Activated CD4-positive, alpha-beta T cell treated with anti-CD3 and anti-CD28 coated beads for 1 hour (primary cell): ENCODE data around the gene TMEM184B.

Experiments used
- DNase-seq: peaks from one replicate; pipeline ENCODE4 v3.0.0-alpha.2; 2020

The TMEM184B gene

DNA sequence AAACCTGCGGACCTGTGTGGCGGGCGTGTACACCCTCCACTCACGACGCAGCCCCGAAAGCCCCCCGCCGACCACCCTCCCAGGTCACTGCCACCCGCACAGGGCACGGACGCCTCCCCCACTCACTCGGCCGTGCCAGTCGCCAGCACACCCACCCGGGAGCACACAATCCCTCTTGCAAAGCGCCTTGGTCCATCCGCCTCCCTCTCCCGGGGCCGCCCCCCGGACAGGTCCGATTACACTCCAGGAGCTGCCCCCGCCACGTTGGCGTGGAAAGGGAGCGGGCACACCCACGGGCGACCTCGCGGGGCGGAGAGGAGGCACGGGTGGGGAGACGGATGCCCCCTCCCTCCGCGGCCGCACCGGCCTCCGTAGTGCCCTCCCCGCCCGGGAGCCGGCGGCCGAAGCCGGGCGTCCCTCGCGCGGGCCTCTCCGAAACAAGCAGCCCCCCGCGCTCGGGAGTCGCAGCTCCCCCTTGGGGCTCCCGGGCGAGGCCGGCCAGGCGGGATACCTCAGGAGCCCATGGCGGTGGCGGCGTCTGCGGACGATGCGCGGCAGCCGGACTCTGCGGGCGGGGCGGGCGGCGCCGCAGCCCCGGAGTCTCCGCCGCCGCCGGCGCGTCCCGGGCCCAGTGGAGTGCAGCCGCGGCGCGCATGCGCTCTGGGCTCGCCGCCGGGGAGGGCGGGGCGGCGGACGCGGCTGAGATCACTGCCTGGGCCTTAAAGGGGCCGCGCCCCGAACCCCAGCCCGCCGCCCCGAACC lies at the start of gene TMEM184B:
TSS of gene TMEM184B (minus strand) at position 638 of the 762 bp plus-strand sequence. CDS start 25,049 bp downstream, outside the sequence.
- peak; percentile 73 for DNase-seq

DNA sequence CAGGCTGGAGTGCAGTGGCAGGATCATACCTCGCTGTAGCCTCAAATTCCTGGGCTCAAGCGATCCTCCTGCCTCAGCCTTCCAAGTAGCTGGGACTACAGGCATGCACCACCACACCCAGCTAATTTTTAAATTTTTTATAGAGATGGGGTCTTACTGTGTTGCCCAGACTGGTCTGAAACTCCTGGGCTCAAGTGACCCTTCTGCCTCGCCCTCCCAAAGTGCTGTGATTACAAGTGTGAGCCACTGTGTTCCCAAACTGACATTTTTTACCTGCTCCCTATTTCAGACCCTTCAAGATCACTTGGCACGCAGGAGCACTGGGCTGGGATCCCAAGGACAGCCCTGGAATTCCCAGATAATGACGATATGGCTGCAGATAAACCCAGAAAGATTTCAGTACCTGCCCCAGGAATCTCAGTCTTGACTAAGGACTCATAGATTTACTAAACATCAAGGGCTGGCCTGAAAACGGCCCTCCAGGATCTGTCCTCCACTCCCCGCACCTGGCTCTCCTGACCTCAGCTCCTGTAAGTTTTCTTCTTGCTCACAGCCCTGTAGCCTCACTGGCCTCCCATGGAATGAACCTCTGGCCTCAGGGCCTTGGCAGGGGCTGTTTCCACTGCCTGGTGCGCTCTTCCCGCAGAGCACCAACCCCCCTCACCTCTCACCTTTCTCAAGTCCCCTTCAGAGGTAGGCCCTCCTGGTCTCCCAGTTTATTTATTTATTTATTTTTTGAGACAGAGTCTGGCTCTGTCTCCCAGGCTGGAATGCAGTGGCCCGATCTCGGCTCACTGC lies 48.0 kb upstream of the TMEM184B start:
- no peak for DNase-seq

DNA sequence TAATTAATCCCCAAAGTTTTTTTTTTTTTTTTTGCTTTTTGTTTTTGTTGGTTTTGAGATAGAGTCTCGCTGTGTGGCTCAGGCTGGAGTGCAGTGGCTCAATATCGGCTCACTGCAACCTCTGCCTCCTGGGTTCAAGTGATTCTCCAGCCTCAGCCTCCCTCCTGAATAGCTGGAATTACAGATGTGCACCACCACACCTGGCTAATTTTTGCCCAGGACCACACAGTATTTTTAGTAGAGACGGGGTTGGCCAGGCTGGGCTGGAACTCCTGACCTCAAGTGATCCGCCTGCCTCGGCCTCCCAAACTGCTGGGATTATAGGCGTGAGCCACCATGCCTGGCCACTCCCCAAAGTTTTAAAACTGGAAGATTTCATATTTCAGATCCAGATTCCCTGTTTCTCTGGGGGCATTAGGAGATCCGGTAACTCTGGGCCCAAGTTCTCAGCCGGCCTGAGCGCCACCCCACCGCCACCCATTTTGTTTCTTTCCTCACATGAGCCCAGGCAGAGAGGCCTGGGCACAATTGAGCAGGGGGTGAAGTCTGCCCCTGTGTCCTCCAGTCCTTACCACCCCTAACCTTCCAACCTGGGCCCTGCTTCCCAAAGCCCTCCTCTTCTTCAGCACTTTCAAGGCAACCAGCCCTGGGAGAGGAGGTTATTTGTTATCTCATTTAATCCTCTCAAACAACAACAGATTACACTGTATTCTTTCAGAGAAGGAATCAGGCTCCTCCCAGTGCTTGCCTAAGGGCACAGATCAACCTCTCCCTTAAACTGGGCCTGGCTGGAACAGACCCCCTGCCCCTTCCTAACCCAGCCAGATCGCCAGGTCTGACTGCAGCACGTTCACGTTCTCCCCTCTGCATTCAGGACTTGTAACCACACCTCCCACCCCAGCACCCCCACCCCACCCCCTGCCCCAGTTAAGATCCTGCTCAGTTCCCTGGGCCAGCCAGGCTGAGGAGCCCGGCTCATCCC lies 46.3 kb upstream of the TMEM184B start:
- DNase-seq = no peak

DNA sequence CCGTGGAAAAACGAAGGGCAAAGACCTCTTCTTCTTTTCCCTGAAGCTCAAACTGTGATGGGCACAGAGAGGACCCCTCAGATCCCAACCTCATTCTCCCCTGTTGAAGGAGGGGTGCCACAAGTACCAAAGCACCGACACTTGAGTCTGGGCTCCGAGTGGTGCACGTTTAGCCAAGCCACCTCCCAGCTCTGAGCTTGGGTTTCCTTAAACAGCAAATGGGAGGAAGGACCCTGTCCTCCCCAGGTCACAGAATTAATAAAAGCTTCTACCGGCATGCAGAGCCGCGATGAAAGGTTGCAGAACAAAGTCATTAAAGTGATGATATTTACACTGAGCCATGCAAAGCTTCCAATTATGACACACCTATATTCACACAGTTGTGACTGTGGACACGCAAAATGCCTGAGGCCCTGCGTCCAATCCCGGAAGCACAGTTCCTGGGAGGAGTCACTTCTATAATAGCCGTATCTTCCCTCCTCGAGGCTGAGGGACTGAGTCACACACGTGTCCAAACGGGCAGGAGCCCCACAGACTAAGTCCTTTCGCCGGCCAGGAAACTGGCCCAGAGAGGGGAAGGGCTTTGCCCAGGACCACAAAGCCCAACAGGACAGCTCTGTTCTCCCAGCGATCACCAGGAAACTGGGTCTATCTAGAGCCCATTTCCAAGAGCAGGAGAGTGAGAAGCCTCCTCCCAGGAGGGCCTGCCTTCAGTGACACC lies 45.3 kb upstream of the TMEM184B start:
- DNase-seq = no peak

DNA sequence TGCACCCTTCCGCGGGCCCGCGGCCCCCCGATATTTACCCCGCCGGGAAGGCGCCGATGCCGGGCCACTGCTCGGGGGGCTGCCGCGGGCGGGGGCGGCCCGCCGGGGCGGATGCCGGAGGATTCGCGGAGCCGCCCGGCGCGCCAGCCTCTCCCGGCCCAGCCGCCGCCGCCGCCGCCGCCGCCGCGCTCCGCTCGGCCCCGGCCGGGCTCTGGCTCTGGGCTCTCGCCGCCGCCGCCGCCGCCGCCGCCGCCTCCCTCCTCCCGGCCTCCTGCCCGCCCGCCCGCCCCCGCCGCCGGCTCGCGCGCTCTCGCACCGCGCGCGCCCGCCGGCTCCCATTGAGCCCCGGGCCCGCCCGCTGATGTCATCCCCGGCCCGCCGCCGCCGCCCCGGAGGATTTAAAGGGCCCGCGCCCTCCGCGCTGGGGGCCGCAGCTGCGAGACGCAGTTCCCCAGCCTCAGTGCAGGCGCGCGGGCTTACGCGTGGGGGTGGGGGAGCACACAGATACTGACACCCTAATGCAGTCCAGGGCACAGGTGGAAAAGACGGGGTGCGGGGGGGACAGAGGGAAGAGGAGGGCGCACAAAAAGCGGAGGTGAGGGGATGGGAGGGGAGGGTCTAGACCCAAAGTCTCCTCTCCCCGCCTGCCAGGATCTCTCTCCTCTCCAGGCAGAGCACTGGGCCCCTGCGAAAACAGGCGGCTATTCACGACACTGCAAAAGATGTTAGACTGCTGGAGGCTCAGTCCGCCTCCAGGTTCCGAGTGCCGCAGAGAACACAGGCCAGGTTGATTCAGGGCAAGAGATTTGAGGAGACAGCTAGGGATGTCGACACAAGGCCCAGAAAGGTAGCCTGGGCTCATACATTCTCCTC lies 44.5 kb upstream of the TMEM184B start, which contains the start of gene CSNK1E:
TSS of gene CSNK1E (minus strand) at position 312 of the 873 bp plus-strand sequence. CDS start 3,276 bp downstream, outside the sequence.
- DNase-seq = peak; percentile 61

DNA sequence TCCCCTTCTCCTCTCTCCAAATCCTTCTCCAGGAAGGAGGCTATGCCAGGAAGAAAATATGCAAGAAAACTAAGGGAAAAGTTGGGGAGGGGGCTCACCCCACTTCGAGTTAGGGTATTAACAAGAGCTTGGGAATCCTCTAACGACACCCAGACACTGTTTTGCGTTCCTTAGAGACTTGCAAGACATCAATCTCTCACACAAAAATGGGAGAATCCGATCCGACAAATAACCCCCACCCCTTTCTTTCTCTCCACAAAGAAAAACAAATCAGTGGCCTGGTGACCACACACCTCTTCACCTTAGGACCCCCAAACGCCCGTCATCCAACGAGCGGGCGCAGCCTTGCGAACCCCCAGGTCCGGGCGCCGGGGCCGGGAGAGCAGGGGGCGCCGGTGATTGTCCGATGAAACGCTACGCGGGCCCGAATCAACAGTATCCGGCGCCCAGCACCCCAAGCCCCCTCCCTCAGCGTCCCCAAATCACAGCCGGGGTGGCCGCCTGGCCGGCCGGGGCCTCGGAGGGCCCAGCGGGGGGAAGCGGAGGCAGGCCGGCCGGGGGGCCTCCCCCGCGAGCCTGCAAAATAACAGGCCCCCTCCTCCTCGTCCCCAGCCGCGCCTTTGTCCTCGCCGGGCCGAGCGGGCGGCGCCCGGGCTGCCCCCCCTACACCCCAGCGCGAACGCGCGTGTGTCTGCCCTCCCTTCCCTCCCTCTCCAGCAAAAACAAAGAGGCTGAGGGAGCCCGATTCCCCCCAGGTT lies 43.7 kb upstream of the TMEM184B start:
- peak; percentile 41 for DNase-seq

DNA sequence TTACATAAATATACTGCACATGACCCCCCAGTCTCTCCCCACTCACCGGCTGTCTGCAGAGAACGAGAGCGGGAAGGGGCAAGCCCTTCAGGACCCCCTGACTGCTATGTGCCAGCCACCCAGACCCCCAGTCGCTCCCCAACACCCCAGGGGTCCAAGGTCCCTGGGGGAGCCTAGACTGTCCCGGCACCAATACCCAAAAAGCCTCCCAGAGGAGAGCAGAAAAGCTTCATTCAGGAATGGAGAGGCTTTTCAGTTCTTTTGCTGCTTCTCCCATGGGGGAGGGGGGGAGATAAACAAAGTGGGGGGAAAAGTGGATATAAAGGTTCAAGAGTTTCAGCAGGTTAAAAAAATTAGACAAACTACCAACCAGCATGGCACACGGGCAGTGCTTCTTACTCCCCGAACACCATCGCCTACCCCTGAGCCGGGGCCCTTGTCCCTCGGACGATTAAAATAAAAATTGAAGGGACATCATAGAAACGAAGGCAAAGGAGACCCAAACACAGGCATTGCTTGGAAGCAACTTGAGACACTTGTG lies 43.1 kb upstream of the TMEM184B start:
- no peak for DNase-seq

DNA sequence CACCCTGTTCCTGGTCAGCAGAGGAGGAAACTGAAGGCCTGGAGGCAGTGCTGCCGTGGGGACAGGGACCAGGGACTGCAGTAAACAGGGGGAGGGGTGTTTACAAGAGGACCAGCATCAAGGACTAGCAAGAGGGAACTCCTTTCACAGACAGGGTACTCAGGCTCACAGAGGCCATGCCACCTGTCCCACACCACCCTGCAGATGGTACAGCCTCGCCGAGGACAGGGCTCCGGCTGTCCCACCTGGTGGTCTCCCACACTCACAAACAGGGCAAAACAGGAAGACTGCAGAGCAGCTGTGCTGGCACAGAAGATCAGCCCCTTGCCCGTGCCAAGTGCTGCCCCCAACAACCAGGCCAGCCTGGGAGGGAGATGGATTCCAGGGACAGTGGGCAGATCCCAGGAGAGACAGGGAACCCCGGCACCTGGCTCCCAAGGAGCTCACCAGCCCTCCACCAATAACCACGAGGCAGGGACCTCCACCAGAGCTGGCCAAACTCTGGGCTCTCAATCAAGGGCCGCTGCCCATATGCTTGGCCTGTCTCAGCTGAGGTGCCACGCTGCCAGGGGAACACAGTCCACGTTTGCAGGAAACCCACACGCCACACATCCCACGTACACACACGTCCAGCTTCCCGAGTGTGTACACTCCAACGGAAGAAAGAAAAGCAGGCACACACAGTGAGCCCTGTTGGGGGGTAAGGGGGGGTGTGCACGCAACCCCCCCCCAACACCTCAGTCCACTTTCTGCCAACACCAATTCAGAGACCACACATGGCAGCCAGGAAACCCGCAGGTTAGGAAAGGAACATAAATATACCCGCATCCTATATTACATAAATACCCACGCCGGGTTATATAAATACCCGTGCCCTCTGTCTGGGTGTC lies 42.4 kb upstream of the TMEM184B start:
- DNase-seq = no peak

DNA sequence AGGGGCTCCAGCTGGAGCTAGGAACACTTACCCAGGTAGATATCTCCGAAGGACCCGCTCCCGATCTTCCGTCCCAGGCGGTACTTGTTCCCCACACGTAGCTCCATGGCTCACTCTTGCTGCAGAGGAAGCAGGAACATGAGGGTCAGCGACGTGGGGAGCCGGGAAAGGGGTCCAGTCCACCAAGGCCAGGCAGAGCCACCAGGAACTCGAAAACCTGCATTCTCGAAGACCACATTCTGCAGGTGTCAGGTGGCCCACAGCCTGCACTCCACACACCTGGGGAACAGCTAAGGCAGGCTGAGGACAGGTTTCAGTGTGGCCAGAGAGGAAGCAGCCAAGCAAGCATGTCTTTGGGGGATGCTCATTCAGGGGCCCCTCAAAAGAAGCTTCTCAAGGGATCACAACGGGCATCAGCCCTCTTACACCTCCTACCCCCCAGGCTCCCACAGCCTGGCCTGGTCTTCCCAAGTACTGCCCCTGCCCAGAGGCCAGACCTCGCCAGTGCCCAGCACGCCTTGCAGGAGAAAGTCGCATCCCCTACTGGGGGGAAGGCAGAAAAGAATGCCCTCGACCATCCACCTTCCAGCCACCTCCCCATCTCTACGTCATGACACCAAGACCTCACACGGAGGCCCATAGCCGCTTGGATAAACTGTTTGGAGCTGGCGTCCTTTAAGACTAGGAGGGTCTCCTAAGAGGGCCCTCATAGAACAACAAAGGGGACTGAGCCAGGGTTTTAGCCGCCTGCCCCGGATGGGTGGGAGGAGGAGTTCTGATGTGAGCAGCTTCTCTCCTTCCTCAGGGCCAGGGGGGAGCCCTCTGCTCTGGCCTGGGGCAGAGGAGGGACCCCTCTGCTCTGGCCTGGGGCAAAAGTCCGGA lies 41.5 kb upstream of the TMEM184B start:
- no peak for DNase-seq

DNA sequence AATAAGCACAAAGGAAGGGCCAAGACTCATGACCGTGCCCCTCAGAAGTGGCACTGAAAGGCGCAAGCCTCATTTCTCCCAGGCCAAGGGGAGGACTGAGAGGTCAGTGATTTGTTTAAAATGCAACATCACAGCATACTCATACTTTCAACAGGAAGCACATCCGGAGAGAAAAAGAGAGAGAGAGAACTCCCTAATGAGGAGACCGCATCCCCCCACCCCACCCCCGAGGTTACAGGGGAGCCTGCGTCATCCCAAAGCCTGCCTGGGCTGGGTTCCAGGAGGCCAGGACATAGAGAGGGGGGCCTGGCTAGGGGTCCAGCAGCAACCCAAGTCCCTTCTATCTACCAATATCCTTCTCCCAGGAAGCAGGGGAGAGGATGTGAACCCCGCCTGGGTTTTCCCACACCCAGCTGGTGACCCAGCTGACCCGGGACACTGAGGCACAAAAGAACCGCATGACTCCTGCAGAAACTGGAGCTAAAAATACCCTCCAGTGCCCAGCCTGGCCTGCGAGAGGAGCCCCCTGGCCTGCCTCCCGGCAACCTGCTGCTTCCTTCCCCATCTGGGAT lies 40.7 kb upstream of the TMEM184B start:
- DNase-seq = no peak

DNA sequence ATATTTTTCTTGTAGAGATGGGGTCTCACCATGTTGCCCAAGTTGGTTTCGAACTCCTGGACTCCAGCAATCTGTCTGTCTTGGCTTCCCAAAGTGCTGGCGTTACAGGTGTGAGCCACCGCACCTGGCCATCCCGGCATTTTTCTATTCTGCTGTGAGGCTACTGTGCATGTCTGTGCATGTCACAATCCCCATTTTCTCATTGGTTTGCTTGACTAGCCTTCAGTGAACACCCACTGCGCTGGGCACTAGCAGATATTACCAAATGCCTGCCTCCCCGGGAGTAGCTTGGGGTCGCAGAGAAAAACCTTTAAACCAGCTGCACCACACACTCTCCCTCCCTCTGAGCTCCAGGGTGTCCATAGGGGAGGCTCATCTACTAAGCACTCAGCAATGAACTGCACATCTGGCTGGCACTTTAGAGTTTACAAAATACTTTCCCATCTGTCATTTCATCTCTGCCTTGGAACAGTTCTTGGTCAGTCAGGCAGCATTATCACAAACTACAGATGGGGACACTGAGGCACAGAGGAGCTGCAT lies 39.5 kb upstream of the TMEM184B start:
- DNase-seq = no peak

DNA sequence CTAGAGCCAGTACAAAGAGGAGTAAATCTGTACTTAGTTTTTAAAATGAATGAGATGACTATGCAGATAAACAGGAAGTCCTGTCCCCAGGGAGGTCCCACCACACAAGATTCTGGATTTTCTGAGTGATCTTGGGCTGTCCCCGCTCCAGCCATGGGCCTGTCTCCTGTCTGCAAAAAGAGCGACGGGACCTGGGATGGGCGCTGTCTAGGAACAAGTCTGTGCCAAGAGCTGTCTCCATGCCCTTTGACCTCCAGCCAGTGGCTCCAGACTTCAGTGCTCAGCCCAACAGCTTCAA lies 38.5 kb upstream of the TMEM184B start:
- DNase-seq = no peak

DNA sequence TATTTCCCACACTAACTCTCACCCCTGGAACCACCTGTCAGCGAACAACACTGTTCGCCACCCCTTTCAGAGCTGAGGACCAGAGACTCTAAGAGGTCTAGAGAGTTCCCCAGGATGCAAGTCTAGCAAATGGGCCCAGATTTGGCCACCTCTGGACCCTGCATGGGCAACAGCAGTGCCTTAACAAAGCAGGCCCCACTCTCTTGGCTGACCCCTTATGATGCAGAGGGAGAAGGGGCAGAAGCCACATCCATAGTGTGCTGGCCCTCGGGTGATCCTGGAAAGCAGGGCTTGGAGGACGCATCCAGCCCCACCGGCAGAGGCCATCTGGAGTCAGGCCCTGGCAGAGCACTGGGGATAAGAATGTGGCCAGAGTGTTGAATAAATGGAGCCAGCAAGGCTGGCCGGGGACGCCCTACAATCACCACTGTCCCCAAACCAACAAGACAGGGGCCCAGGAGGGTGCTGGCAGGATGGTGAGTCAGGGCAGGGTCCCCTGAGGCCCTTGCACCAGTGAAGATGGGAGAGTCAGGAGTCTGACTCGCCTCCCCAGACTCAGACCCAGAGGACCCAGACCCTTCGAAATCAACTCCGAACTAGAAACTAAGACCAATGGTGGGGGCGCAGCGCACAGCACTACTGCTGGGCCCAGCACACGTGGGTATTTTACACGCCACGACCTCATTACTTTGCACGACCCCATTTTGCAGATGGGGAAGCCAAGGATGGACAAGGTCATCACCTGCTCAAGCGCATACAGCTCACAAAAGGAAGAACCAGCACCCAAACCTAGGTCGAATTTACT lies 37.9 kb upstream of the TMEM184B start:
- DNase-seq = no peak

DNA sequence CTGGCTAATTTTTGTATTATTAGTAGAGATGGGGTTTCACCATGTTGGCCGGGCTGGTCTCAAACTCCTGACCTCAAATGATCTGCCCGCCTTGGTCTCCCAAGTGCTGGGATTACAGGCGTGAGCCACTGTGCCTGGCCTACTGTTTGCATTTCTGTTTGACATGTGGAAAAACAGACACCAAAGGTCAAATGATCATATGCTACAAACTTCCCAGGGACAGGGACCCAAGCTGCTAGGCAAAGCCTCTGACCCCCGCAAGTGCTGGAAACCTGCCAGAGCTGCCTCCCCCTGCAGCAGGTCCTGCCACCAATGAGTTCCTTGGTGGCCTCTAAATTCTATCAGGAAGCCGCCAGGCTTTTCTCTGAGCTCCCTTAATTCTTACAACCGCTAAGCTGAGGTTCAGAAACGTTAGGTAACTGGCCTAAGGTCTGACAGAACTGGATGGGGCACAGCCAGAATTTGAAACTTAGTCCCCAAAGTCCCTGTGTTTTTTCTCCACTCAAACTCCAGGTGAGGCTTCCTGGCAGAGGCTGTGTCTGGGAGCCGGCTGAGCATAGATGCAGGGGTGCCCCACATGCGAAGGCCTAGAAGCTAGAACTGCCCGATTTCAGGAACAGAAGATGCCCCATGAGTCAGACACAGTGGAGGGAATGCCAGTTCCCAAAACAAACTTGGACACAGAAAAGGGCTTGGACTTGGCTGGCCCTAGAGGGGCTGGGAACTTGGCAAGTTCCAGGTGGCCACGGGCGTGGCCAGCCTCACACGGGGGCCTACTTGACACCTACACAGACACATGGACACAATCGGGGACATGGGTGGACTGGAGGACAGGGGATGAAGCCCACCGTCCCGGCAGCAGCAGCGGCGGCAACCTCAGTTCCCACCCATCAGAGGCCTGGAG lies 37.1 kb upstream of the TMEM184B start:
- DNase-seq = no peak

DNA sequence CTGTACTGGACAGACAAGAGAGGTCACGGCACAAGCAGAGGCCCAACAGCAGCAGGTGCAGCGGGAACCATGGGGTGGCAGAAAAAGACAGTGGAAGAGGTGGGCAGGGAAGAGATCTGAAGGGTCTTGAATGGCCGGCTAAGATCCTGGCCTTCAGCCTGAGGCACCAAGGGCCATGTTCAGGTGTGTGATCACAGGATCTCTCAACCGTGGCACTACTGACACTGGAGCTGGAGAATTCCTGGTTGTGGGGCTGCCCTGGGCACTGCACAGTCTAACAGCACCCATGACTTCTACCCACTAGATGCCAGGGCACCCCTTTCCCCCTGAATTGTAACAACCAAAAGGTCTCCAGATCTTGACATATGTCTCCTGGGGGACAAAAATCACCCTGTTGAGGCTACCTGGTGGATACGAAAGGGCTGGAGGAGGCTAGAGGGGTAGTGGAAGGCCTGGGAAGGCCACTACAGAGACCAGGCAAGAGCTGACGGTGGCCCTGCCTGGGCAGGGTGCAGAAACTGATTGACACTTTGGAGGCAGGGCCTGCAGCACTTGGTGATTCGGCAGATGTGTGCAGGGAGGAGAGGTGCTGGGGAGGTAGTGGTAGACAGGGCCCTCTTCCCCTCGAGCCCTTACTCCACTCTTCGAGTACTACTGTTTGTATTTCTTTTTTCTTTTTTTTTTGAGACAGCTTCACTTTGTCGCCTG lies 36.1 kb upstream of the TMEM184B start:
- DNase-seq = no peak
